ENCODE data around the gene EXOC2.
"Not testable (repeated sequence)": the region's sequence is repeated elsewhere in the genome, so short reads cannot be mapped to it uniquely, and the experiment has no call there.

The EXOC2 gene

DNA sequence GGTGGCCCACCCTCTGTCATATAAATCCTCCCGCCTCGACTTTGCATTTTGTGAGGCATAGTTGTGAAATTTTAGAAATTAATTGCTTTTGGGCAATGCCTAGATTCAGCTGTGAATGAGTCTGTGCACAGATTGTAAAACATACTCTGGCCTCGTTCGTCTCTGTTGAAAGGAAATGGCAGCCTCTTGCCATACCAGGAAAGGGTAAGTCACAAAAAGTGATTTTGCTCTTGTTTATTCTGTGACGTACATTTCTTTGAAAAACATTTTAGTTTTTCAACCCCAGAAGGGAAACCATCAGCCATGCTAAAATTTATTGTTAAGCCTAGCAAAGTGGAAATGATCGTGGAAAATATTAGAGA lies 15.3 kb upstream of the EXOC2 start:
- no peak for DNase-seq

- no peak for DNase-seq
Observed at GRCh38 chr6:707576-708236, 14.8 kb upstream of the EXOC2 start.

GRCh38 chr6:706819-707381 lies 14.0 kb upstream of the EXOC2 start:
- DNase-seq = no peak

GRCh38 chr6:706146-706545 lies 13.2 kb upstream of the EXOC2 start:
- no peak for DNase-seq

GRCh38 chr6:705047-705446 lies 12.1 kb upstream of the EXOC2 start:
- no peak for DNase-seq

DNA sequence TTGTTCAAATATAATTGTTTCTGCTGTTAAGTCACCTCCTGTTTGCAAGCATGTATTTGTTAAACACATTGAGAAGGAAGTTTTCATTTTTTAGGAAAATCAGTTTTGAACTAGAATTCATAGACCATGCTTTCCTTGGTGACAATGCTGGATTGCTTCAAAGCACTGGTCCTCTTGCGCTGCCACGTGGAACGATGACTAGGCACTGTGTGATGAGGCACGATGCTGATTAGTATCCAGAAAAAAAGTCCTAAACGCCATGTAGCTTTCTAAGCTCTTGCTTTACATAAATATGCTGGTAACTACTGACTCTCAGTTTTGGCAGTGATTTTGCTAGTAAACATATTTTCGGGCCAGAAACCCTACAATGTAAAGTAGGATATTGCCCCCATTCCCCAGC lies 11.1 kb upstream of the EXOC2 start:
- DNase-seq = no peak

GRCh38 chr6:703552-703951 lies 10.6 kb upstream of the EXOC2 start:
- DNase-seq = no peak

- DNase-seq = no peak
Observed at GRCh38 chr6:701700-702479, 9.0 kb upstream of the EXOC2 start.

GRCh38 chr6:701215-701614 lies 8.3 kb upstream of the EXOC2 start:
- no peak for DNase-seq

DNA sequence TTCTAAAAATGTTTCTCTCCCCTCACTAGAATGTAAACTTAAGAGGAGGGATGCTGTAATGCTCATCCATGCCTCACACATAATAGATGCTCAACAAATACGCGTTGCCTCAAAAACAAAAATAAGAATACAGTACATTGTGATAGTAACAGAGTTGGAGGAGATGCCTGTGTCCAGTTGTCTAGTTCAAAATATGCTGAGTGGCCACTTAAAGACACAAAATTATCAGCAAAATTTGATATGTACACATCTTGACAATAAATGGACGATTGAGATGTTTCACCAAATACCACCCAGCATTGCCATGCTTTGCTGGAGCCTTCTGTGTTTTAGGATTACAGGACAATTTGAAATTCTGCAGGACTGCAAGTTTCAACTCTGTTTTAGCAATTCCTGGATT lies 7.6 kb upstream of the EXOC2 start:
- no peak for DNase-seq

GRCh38 chr6:699319-699718 lies 6.4 kb upstream of the EXOC2 start:
- no peak for DNase-seq

GRCh38 chr6:694431-695126 lies 1.6 kb upstream of the EXOC2 start:
- DNase-seq = not testable (repeated sequence)

- DNase-seq = no peak
Observed at GRCh38 chr6:693723-694009, 727 bp upstream of the EXOC2 start.

DNA sequence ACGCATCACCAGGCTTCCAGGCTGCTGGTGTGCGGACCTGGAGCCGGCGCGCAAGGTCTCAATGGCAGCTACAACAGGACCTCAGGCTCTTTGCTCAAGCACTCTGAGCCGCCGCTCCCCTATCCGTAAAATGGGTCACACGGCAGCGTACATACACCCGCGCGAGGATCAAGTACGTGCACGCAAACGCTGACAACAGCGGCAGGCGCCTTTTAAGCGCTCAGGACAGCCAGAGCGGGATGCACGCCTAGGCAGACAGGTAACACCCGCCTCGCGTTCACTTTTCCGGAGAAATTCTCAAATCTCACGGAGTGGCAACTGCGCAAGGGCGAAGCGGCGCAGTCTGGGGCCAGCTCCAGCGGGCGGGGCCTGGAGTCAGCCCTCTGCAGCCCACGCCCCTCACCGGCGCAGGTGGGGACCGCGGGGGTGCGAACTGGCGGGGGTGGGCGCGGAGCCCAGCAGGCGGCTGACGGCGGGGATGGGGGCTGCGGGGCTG lies 535 bp downstream of the EXOC2 start:
- DNase-seq = peak; percentile 70

- DNase-seq = no peak
Observed at GRCh38 chr6:689223-689622, 3.7 kb downstream of the EXOC2 start.

DNA sequence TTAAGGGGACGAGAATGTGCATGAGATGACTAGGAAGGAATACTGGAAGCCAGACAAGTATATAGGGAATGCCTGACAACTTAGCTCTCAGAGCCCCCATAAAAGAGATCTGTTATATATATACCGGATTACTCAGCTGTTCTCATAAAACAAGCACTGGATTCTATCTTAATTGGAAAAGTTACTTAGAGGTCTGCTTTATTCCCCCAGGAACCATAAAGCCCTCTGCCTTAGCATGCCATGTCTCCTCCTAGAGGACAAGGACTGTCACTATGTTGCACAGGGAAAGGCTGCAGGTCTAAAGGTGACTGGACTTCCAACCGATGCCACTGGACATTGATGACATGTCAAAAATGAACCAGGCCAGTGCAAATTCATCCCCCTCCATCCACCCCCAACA lies 6.4 kb downstream of the EXOC2 start:
- DNase-seq = no peak

DNA sequence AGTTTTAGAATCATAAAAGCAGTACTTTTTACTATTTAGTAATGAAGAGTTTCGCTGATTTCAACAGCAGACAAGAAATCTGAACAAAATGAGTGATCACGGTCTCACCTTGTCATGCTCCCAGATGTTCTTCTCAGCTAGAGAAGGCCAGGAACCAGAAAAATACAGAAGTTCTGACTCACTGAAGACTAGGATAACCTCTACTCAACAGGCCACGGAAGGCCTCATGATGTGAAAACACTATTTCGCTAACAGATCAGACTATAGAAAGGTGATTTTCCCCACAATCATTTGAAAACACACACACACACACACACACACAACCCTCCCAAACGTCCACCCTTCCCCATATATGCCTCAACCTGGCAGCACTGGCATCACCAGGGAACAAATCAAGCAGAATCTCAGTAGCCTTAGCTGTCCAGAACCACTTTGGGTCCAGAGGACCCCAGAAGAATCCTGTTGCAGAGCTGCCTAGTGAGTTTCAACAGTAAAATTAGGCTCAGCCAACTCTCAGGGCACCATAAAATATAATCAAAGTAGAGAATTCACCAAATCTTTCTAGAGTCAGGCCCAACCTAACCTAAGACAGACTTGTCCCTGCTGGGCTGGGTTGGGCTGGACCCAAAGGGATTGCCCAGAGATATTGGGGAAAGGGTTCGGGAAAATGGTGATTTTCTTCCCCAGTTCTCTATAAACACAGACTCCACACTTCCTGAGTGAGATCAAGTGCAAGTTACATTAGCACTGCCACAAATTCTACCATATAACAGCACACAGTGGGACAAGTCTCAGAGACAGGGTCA lies 7.9 kb downstream of the EXOC2 start:
- no peak for DNase-seq

- peak; percentile 23 for DNase-seq
Observed at GRCh38 chr6:683742-684440, 9.0 kb downstream of the EXOC2 start.

GRCh38 chr6:680666-681340 lies 12.1 kb downstream of the EXOC2 start:
- no peak for DNase-seq

DNA sequence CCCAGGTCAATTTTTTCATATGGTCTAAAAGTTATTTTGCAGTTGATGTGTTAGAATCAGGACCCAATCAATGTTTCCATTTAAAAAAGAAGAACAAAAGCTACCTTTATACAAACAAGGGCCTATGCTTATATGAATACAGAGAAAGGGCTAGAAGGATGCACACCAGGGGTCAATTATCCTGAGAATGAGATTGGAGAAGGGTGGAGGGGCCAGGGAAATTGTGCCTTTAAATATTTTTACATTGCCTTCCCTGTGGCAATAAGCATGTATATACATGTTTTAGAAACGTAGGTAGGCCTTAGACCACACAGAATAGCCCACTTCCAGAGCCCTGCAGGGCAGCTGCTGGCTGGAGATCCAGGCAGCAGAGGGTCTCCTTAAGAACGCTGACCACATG lies 12.7 kb downstream of the EXOC2 start:
- no peak for DNase-seq

GRCh38 chr6:679282-679681 lies 13.7 kb downstream of the EXOC2 start:
- no peak for DNase-seq

DNA sequence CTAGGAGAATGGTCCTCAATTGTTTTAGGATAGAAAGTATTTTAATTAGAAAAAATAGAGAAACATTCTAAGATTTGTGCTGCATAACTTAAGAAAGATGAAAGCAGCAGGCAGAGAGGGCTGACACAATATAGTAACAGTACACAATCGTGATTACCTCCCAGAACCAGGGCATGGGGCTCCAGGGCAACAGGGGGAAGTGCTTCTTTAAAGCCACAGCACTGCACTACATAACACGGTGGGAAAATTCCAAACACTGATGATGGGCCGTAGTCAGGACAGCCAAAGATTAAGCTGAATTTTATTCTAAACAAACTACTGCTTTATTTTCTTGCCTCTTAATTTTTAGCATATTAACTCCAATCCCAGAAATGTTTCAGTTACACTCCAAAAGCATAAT lies 14.4 kb downstream of the EXOC2 start:
- no peak for DNase-seq

All from hematopoietic multipotent progenitor cell treated with erythropoietin and hydrocortisone succinate and interleukin-3 and kit ligand, for 8 days (in vitro differentiated cells).